ENCODE data around the gene TSHZ2. TPM values are rescaled to one million over a fixed set of nuclear protein-coding genes. Genes with fewer than 3 reads are reported as not detected.

Gene TSHZ2
- total RNA-seq, 1 experiment from 2014 or later = 0.07 TPM

GRCh38 chr20:53237461-53237860 is 265.3 kb downstream of the TSHZ2 start:
- BruUV-seq (replicated peaks) = no TSS peak
- Histone ChIP-seq H3K4me1 (ENCODE audit: control insufficient read depth in 1 of 2, insufficient read depth in 2 of 2, low read length in 2 of 2) (no peaks in the 10 kb centered on the region), H3K27me3 (ENCODE audit: insufficient read depth, low read length) (peaks cover 21% of the 10 kb centered on the region; the same call in 1 of the 2 replicates), H3K36me3 (ENCODE audit: control insufficient read depth in 1 of 2, insufficient read depth in 2 of 2, low read length in 2 of 2) (no peaks in the 10 kb centered on the region), H3K9me3 (ENCODE audit: control insufficient read depth in 1 of 2, insufficient read depth in 1 of 2, low read depth in 1 of 2, low read length in 2 of 2) (no peaks in the 10 kb centered on the region), H3K9me2 (ENCODE audit: insufficient read depth) (no peaks in the 10 kb centered on the region), H3K27ac (ENCODE audit: low read depth, low read length) (no peak overlapping the region), H3K79me2 (ENCODE audit: insufficient read depth, low read length) (no peaks in the 10 kb centered on the region), H4K20me1 (ENCODE audit: insufficient read depth) (no peaks in the 10 kb centered on the region), H2AFZ (ENCODE audit: low read depth, low read length, poor library complexity, severe bottlenecking) (no peak overlapping the region), H3K4me3 (replicated peaks in 1 of 2; ENCODE audit: low read depth in 1 of 2, low read length in 2 of 2) (no peak overlapping the region), H3K4me2 (ENCODE audit: low read length) (no peak overlapping the region), H3K9ac (ENCODE audit: low read length) (no peak overlapping the region)
- no peak for TF ChIP-seq POLR2AphosphoS5 (IDR thresholded peaks at IDR 0.05; ENCODE audit: low read depth, low read length)
- TF ChIP-seq EZH2 (IDR thresholded peaks at IDR 0.05) = no peak
- no peak for TF ChIP-seq TCF7L2 (IDR thresholded peaks at IDR 0.05; ENCODE audit: borderline replicate concordance, extremely low read depth, insufficient read depth, insufficient read length)
- TF ChIP-seq, protein P1, sequence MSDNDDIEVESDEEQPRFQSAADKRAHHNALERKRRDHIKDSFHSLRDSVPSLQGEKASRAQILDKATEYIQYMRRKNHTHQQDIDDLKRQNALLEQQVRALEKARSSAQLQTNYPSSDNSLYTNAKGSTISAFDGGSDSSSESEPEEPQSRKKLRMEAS (IDR thresholded peaks at IDR 0.05) = no peak
- DNase-seq (ENCODE audit: low read depth, low spot score) (no peak), ATAC-seq (no peak)
- ChIA-PET CTCF (no interaction called here), RAD21 (ENCODE audit: low non-redundant PET in 1 of 2, low total read pairs in 2 of 2, uncharacterized antibody in 2 of 2, unreplicated experiment in 2 of 2) (no interaction called here), POLR2A (no interaction called here)
- intact Hi-C loops (cut with micrococcal nuclease) = no loop called here

DNA sequence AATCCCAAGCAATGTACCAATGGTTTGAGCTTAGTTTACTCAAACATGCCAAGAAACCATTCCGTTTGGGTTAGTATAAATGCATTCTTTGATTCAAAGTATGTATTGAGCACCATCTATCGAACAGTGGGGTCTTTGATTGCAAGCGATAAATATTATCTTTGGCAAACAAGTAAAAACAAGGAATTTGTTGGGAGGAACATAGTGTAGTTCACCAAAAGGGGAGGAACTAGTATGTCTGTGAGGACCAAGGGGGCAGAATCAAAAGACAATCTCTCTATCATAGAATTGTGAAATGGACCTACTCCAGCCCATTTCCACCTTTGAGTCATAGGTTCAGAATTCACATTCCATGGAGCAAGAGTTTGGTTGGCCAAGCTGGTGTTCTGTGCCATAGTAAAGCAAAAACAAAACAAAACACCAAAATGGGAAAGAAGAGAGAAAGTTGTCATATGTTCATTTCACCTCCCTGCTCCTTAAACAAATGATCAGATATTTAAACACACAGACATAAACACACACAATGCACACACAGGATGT is 266.0 kb downstream of the TSHZ2 start:
- CTCF ChIA-PET = no interaction called here
- ATAC-seq = no peak
- H3K36me3 ChIP-seq (ENCODE audit: control insufficient read depth in 1 of 2, insufficient read depth in 2 of 2, low read length in 2 of 2) = no peaks in the 10 kb centered on the region
- BruUV-seq (replicated peaks) = no TSS peak
- peaks cover 28% of the 10 kb centered on the region; the same call in 1 of the 2 replicates for H3K27me3 ChIP-seq (ENCODE audit: insufficient read depth, low read length)
- DNase-seq (ENCODE audit: low read depth, low spot score) = no peak
- no peaks in the 10 kb centered on the region for H4K20me1 ChIP-seq (ENCODE audit: insufficient read depth)
- no peak overlapping the region for H3K27ac ChIP-seq (ENCODE audit: low read depth, low read length)
- no peaks in the 10 kb centered on the region for H3K9me2 ChIP-seq (ENCODE audit: insufficient read depth)
- H3K4me3 ChIP-seq (replicated peaks in 1 of 2; ENCODE audit: low read depth in 1 of 2, low read length in 2 of 2) = no peak overlapping the region
- RAD21 ChIA-PET (ENCODE audit: low non-redundant PET in 1 of 2, low total read pairs in 2 of 2, uncharacterized antibody in 2 of 2, unreplicated experiment in 2 of 2) = no interaction called here
- TF ChIP-seq ELF1 (IDR thresholded peaks at IDR 0.05; ENCODE audit: borderline replicate concordance, low read depth) = no peak
- TF ChIP-seq SP1 (IDR thresholded peaks at IDR 0.05; ENCODE audit: low read depth) = no peak
- H3K4me1 ChIP-seq (ENCODE audit: control insufficient read depth in 1 of 2, insufficient read depth in 2 of 2, low read length in 2 of 2) = no peaks in the 10 kb centered on the region
- no peak overlapping the region for H3K9ac ChIP-seq (ENCODE audit: low read length)
- H3K79me2 ChIP-seq (ENCODE audit: insufficient read depth, low read length) = no peaks in the 10 kb centered on the region
- no peak overlapping the region for H2AFZ ChIP-seq (ENCODE audit: low read depth, low read length, poor library complexity, severe bottlenecking)
- POLR2A ChIA-PET = no interaction called here
- H3K9me3 ChIP-seq (ENCODE audit: control insufficient read depth in 1 of 2, insufficient read depth in 1 of 2, low read depth in 1 of 2, low read length in 2 of 2) = no peaks in the 10 kb centered on the region
- H3K4me2 ChIP-seq (ENCODE audit: low read length) = no peak overlapping the region
- intact Hi-C loops (cut with micrococcal nuclease) = no loop called here

Measured in HCT116 (cell line).